SK-N-MC (cell line): ENCODE data around the gene TSSK6.

Experiments used
- DNase-seq: peaks from one replicate; pipeline ENCODE4 v3.0.0-alpha.2; 2011; ENCODE audit warnings: low read depth, low spot score
- H3K27ac ChIP-seq: fragments of 200-600 bp; sonication (generic); 2 replicates; pipeline ENCODE4 v1.5.1; 2016; ENCODE audit warnings: mixed run types
- H3K36me3 ChIP-seq: fragments of 200-600 bp; sonication (generic); 2 replicates; pipeline ENCODE4 v1.6.1; 2017; ENCODE audit warnings: antibody characterized with exemption, low read length, mixed read lengths; ENCODE audit not compliant: insufficient read depth
- H3K4me3 ChIP-seq: fragments of 200-600 bp; sonication (generic); 2 replicates; pipeline ENCODE4 v1.5.1; 2016
- H3K9ac ChIP-seq: fragments of 200-600 bp; sonication (generic); 2 replicates; pipeline ENCODE4 v1.8.0; 2017; ENCODE audit warnings: mixed run types, mixed read lengths; ENCODE audit not compliant: insufficient read length
- H3K9me3 ChIP-seq: fragments of 200-600 bp; sonication (generic); 2 replicates; pipeline ENCODE4 v1.6.1; 2017; ENCODE audit warnings: low read depth, mild to moderate bottlenecking, antibody characterized with exemption, low read length, moderate library complexity, mixed read lengths
- EZH2 ChIP-seq: fragments of 200-600 bp; sonication (generic); IDR thresholded peaks from one replicate; pipeline ENCODE4 v1.6.1; 2017; ENCODE audit warnings: antibody characterized with exemption
- FOXP2 ChIP-seq: optimal IDR thresholded peaks from 2 replicates; pipeline ENCODE3; 2011; ENCODE audit warnings: mild to moderate bottlenecking, moderate library complexity; ENCODE audit not compliant: insufficient read depth; ENCODE audit errors: extremely low read length, control extremely low read depth
- POLR2AphosphoS5 ChIP-seq: IDR thresholded peaks from 2 replicates; pipeline ENCODE4 v1.6.1; 2012; ENCODE audit warnings: mild to moderate bottlenecking, low read depth, low read length, borderline replicate concordance

TSSK6 gene

DNA sequence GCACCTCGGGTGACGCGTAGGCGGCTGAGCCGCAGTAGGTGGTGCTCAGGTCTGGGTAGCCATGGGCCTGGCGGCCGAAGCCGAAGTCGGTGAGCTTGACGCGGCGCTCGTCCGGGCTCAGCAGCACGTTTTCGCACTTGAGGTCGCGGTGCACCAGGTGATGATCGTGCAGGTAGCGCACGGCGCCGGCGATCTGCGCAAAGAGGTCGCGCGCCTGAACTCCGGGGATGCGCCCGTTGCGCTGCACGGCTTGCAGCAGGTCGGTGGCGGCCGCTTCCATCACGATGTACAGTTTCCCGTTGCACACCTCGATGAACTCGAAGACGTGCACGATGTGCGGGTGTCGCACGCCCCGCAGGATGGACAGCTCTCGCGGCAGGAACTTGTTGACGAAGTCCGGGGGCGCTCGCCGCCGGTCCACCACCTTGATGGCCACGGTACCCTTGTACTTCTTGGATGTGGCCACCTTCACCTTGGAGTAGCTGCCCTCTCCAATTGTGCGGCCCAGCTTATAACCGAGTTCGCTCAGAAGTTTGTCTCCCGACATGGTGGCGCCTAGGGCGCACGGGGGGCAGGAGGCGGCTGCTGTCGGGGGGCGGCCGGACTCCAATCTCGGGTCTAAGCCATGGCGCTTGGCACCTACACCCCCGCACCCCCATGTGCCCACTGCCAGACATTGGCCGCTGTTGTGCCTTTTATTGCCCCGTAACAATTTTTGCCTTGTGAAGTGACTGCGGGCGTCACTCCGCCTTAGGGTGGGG is at the start of gene TSSK6:
TSSK6 (minus strand) TSS at position 668 of the 761 bp plus-strand sequence; CDS start at position 547, 121 bp downstream.
- H3K36me3 ChIP-seq = peaks cover 10% of the 10 kb centered on the region; the same call in 1 of the 2 replicates
- TF ChIP-seq FOXP2 (no peak), EZH2 (no peak), POLR2AphosphoS5 (no peak)
- no peak for DNase-seq
- peak within 1 kb of the TSS; percentile 25 for H3K27ac ChIP-seq
- peak within 1 kb of the TSS; percentile 71 for H3K9ac ChIP-seq
- H3K9me3 ChIP-seq = no peaks in the 10 kb centered on the region
- peak within 1 kb of the TSS; percentile 99 for H3K4me3 ChIP-seq

DNA sequence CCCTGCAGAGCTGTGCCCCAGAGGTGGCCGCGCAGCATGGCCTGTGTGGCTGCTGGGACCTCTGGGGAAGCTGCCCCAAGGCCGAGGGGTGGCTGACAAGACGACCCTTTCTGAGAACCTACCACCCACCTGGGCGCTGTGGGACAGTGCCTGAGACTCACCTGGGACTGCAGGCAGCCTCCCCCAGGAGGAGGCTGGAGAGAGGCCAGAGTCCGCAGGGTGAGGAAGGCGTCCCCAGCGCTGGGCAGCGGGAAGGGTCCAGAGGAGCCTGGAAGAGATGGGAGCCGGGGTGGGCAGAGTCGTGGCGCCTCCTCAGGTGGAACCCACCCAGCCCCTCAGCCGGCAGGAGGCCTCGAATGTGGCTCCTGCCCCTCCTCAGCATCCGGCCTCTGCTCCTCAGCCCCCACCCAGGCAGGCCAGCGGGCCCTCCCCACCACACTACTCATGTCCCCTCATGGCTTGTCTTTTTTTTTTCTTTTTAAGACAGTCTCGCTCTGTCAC is 48.0 kb upstream of the TSSK6 start:
- H3K9ac ChIP-seq = no peak overlapping the region
- H3K27ac ChIP-seq = no peak overlapping the region
- H3K36me3 ChIP-seq = no peaks in the 10 kb centered on the region
- DNase-seq = no peak
- TF ChIP-seq EZH2 (no peak), POLR2AphosphoS5 (no peak), FOXP2 (no peak)
- no peak overlapping the region for H3K4me3 ChIP-seq
- no peaks in the 10 kb centered on the region for H3K9me3 ChIP-seq

DNA sequence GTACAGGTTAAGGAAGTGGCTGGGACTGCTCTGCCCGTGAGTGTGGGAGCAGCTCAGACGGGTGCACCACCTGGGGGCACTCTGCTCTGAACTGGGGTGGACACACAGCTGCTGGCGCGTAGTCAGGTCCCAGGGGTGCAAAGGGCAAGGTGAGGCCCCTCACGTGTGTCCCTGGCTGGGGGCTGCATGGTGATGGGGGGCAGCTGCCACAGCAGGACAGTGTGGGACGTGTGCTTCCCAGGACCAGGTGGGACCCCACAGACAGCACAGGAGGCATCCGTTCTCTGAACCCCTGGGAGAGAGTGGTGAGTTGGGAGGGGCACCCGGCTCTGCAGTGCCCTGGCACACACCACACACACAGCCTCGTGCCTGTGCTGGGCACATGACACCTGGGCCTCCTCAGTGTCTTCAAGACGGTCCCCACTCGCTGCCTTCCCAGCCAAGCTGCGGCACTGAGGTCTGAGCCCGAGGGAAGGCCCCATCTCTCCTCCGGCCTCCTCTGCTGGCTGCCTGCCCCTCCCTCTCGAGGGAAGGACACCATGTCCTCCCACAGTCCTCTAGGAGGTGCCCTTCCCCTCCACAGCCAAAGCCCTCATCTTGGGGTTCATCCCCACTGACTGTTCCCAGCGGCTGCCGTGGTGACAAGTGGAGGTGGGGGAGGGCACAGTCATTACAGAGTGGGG is 47.5 kb upstream of the TSSK6 start:
- no peak overlapping the region for H3K27ac ChIP-seq
- H3K9ac ChIP-seq = no peak overlapping the region
- H3K4me3 ChIP-seq = no peak overlapping the region
- no peak for TF ChIP-seq EZH2
- no peak for TF ChIP-seq FOXP2
- no peak for TF ChIP-seq POLR2AphosphoS5
- DNase-seq = no peak
- H3K9me3 ChIP-seq = no peaks in the 10 kb centered on the region
- no peaks in the 10 kb centered on the region for H3K36me3 ChIP-seq

DNA sequence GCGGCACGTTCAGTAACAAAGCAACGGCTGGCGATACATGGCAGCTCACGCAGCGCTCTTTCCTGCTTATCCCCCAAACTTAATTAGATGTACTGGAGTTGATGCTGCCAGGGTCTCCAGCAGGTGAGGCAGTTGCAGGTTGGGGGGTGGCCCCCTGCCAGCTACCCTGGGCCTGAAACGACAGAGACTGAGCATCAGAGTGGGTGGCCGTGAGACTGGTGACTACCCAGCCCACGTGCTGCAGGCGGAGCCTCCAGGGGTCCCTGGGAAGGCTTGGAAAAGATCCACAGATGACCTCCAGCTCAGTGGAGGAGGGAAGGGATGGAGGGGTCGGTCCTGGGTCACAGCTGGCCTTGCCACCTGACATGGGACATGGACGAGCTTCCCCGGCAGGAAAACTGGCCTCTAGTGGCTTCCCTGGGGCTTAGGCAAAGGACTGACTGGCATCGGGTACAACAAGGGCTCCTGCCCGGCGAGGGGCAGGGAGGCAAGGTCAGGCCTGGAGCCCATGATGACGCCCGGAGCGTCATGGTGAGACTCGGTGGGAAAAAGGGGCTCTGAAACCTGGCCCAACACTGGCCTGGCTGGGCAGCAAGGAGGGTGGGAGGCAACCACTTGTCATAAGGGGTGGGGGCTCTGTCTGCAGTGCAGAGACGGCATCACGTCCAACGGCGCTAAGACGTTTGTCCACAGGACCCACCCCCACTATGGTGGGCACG is 46.8 kb upstream of the TSSK6 start:
- no peaks in the 10 kb centered on the region for H3K36me3 ChIP-seq
- no peak for TF ChIP-seq EZH2
- TF ChIP-seq FOXP2 = no peak
- no peak for TF ChIP-seq POLR2AphosphoS5
- H3K4me3 ChIP-seq = no peak overlapping the region
- H3K27ac ChIP-seq = no peak overlapping the region
- no peak for DNase-seq
- no peaks in the 10 kb centered on the region for H3K9me3 ChIP-seq
- H3K9ac ChIP-seq = no peak overlapping the region

DNA sequence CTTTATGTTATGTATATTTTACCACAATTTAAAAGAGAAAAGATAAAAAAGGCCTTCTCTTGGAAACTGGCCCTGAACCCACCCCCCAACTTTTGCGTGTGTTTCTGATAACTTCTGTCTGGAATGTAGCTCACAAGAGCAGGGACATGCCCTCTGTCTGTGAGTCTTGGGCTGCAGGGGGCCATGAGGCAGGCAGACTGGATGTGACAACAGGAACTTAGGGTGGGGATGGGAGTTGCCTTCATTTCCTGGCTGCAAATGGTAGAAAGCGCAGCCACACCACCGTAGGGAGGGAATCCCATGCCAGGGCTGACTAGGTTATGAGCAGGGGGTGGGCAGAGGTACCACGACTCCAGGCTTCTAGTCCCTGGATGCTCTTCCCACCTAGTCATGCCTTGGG is 44.6 kb upstream of the TSSK6 start:
- H3K36me3 ChIP-seq = no peaks in the 10 kb centered on the region

DNA sequence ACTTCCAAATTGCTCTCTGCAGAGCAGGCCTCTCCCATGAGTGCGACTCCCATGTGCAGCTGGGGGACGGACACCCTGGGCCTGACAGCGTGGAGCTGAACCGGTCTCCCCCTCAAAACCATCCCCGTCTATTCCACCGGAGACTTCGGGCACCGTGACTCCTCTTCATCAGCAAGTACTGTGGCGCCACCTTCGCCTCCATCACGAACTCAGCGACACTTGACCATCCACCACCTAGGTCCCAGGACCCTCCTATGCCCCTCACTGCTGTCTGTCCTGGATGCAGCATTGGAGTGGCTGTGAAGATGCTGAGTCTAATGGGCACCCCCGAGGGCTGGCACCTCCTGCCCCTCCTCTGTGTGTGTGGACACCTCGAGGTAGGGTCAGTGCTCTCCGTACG is 43.3 kb upstream of the TSSK6 start:
- no peak for TF ChIP-seq EZH2
- TF ChIP-seq FOXP2 = no peak
- TF ChIP-seq POLR2AphosphoS5 = no peak
- Histone ChIP-seq H3K36me3 (no peaks in the 10 kb centered on the region), H3K9ac (no peak overlapping the region), H3K4me3 (no peak overlapping the region), H3K27ac (no peak overlapping the region), H3K9me3 (no peaks in the 10 kb centered on the region)
- no peak for DNase-seq

More for the DNA sequence above, 44.6 kb upstream of the TSSK6 start:
- H3K9ac ChIP-seq = no peak overlapping the region
- no peak overlapping the region for H3K4me3 ChIP-seq
- no peak overlapping the region for H3K27ac ChIP-seq
- no peak for DNase-seq
- no peaks in the 10 kb centered on the region for H3K9me3 ChIP-seq
- TF ChIP-seq EZH2 = no peak
- TF ChIP-seq POLR2AphosphoS5 = no peak
- no peak for TF ChIP-seq FOXP2

DNA sequence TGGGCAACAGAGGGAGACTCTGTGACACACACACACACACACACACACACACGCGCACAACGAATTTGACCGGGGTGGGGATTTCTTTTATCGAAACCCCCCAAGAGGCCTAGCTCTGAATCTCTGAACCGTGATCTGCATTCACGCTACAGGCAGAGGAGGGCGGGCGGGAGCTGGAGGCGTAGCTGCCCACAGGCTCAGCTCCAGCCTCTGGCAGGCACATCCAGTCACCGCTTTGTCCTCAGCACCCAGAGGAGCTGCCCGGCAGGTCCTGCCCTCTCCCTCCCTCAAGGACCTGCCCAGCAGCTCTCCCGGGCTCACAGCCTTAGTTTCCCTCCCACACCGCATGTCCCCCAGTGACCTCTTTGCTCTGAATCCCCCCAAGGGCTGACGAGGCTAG is 42.7 kb upstream of the TSSK6 start:
- H3K27ac ChIP-seq = no peak overlapping the region
- DNase-seq = no peak
- no peaks in the 10 kb centered on the region for H3K9me3 ChIP-seq
- no peak overlapping the region for H3K9ac ChIP-seq
- no peak for TF ChIP-seq EZH2
- no peak for TF ChIP-seq POLR2AphosphoS5
- no peak for TF ChIP-seq FOXP2
- no peaks in the 10 kb centered on the region for H3K36me3 ChIP-seq
- H3K4me3 ChIP-seq = no peak overlapping the region
